Activated B cell treated with CpG ODN at 0.5 μM for 24 hours (primary cell): ENCODE results near the gene ABRAXAS1. TPM values are rescaled to one million over a fixed set of nuclear protein-coding genes. Genes with fewer than 3 reads are reported as not detected.

ENCODE experiments used
- ATAC-seq: fragments of 200-7000 bp; cut with Tn5 transposase; one replicate; pipeline ENCODE4 v1.10.0; 2021; ENCODE audit warnings: low read depth, mild to moderate bottlenecking, moderate library complexity
- CTCF ChIA-PET: fragments of 350-600 bp; sonication (Branson Sonifier 250); formaldehyde crosslinking; loops from one replicate; lab custom pipeline; 2021; ENCODE audit warnings: antibody characterized with exemption; lab: Charles Lee
- POLR2A ChIA-PET: fragments of 350-600 bp; sonication (Branson Sonifier 250); formaldehyde crosslinking; loops from one replicate; lab custom pipeline; 2021; ENCODE audit warnings: antibody characterized with exemption; lab: Charles Lee
- DNase-seq: peaks from one replicate; pipeline ENCODE4 v3.0.0; 2022
- H3K27ac Mint-ChIP-seq: one replicate; pipeline ENCODE4 v1.8.0; 2020; ENCODE audit warnings: mixed read lengths
- H3K27me3 Mint-ChIP-seq: one replicate; pipeline ENCODE4 v1.8.0; 2021; ENCODE audit warnings: mixed read lengths
- H3K36me3 Mint-ChIP-seq: one replicate; pipeline ENCODE4 v1.8.0; 2021; ENCODE audit warnings: low read depth, mixed read lengths
- H3K4me1 Mint-ChIP-seq: one replicate; pipeline ENCODE4 v1.8.0; 2021; ENCODE audit warnings: mixed read lengths
- H3K4me3 Mint-ChIP-seq: one replicate; pipeline ENCODE4 v1.8.0; 2020; ENCODE audit warnings: mild to moderate bottlenecking, mixed read lengths
- H3K9me3 Mint-ChIP-seq: one replicate; pipeline ENCODE4 v1.8.0; 2020; ENCODE audit warnings: mixed read lengths
- intact Hi-C: fragments of 100-400 bp; cut with micrococcal nuclease; formaldehyde crosslinking; loops from one replicate; pipeline ENCODE4 v1.15.1; 2024
- total RNA-seq: library from RNA; stranded (reverse); gene quantifications from 2 replicates; pipeline ENCODE4 v1.2.3, GENCODE V29; 2022
- TF ChIP-seq, protein P1 (sequence below): fragments of 200-600 bp; IDR thresholded peaks from one replicate; pipeline ENCODE4 v1.8.0; 2022; ENCODE audit warnings: antibody characterized with exemption, mild to moderate bottlenecking

The ABRAXAS1 gene
- total RNA-seq, 1 donor from 2014 or later, result 23.5 TPM

DNA sequence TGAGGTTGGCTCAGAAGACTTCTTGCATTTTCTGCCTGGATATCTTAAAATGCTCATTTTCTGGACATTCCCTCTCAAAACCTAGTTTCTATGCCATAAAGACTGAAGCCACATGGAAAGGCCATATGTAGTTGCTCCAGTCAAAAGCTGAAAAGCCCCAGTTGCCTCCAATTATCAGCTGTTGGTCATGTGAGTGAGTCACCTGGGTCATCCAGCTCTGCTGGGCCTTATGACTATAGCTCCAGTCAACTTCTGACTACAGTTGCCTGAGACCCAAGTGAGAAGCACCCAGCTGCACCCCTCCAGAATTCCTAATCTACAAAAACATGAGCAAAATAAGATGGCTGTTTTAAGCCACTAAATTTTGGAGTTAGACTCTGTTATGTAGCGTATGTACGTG, 71.2 kb downstream of the ABRAXAS1 start:
- POLR2A ChIA-PET, result no interaction called here
- TF ChIP-seq, protein P1, sequence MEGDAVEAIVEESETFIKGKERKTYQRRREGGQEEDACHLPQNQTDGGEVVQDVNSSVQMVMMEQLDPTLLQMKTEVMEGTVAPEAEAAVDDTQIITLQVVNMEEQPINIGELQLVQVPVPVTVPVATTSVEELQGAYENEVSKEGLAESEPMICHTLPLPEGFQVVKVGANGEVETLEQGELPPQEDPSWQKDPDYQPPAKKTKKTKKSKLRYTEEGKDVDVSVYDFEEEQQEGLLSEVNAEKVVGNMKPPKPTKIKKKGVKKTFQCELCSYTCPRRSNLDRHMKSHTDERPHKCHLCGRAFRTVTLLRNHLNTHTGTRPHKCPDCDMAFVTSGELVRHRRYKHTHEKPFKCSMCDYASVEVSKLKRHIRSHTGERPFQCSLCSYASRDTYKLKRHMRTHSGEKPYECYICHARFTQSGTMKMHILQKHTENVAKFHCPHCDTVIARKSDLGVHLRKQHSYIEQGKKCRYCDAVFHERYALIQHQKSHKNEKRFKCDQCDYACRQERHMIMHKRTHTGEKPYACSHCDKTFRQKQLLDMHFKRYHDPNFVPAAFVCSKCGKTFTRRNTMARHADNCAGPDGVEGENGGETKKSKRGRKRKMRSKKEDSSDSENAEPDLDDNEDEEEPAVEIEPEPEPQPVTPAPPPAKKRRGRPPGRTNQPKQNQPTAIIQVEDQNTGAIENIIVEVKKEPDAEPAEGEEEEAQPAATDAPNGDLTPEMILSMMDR, result no peak
- Mint-ChIP-seq H3K27ac (no peak overlapping the region), H3K4me1 (no peaks in the 10 kb centered on the region), H3K36me3 (peaks cover 78% of the 10 kb centered on the region), H3K9me3 (no peaks in the 10 kb centered on the region), H3K4me3 (no peak overlapping the region), H3K27me3 (no peaks in the 10 kb centered on the region)
- intact Hi-C loops, result loop anchor here (10.0 kb wide), 1 partner anchor 49 kb away; no protein-coding TSS in a partner anchor
- CTCF ChIA-PET, result no interaction called here
- no peak for DNase-seq
- ATAC-seq, result no peak

Other genes with a start within 250 kb of the ABRAXAS1 start
- 15.2 and 18.8 TPM in 2 replicates for gene COQ2, start 200.3 kb downstream of the ABRAXAS1 start, total RNA-seq
- 1.5 TPM in 2 replicates for gene HPSE, start 150.3 kb downstream of the ABRAXAS1 start, total RNA-seq
- gene HELQ, start 29.3 kb downstream of the ABRAXAS1 start, total RNA-seq, result 31.9 and 32.9 TPM in 2 replicates
- 56.0 and 56.5 TPM in 2 replicates for gene MRPS18C, start 29.0 kb downstream of the ABRAXAS1 start, total RNA-seq
- gene GPAT3, start 51.0 kb upstream of the ABRAXAS1 start, total RNA-seq, result 0.76 and 0.91 TPM in 2 replicates